Measurements from ENCODE around the gene FBXO46.
"Not testable (repeated sequence)": the region's sequence is repeated elsewhere in the genome, so short reads cannot be mapped to it uniquely, and the experiment has no call there.

The FBXO46 gene

GRCh38 chr19:45717983-45718650 is 12.6 kb downstream of the FBXO46 start:
- no peak for DNase-seq

GRCh38 chr19:45717131-45717982 is 13.3 kb downstream of the FBXO46 start:
- peak; percentile 89 for DNase-seq

GRCh38 chr19:45716359-45717130 is 14.2 kb downstream of the FBXO46 start:
- no peak for DNase-seq

GRCh38 chr19:45715139-45715538 is 15.6 kb downstream of the FBXO46 start:
- DNase-seq, result no peak

- DNase-seq, result no peak
These were observed 17.6 kb downstream of the FBXO46 start for GRCh38 chr19:45713141-45713540.

GRCh38 chr19:45712699-45713067 is 18.0 kb downstream of the FBXO46 start:
- no peak for DNase-seq

GRCh38 chr19:45711851-45712698 is 18.6 kb downstream of the FBXO46 start:
- no peak for DNase-seq

GRCh38 chr19:45710356-45711130 is 20.2 kb downstream of the FBXO46 start:
- no peak for DNase-seq

- DNase-seq, result no peak
These were observed 24.8 kb downstream of the FBXO46 start for GRCh38 chr19:45705710-45706415.

GRCh38 chr19:45705115-45705514 is 25.6 kb downstream of the FBXO46 start:
- no peak for DNase-seq

- DNase-seq, result no peak
These were observed 29.0 kb downstream of the FBXO46 start for GRCh38 chr19:45701676-45702075.

- DNase-seq, result no peak
These were observed 37.4 kb downstream of the FBXO46 start for GRCh38 chr19:45693106-45693788.

GRCh38 chr19:45692187-45693105 is 38.2 kb downstream of the FBXO46 start, which contains the start of gene QPCTL:
TSS of gene QPCTL (plus strand) at chr19:45692666. CDS start at chr19:45692704, 38 bp downstream.
- DNase-seq, result peak; percentile 94

GRCh38 chr19:45691516-45692186 is 39.0 kb downstream of the FBXO46 start, which contains the start of gene SNRPD2:
TSS of gene SNRPD2 (minus strand) at chr19:45691953. CDS start at chr19:45691888, 65 bp downstream.
- no peak for DNase-seq

- DNase-seq, result no peak
These were observed 43.1 kb downstream of the FBXO46 start for GRCh38 chr19:45687599-45687998.

- DNase-seq, result not testable (repeated sequence)
These were observed 45.7 kb downstream of the FBXO46 start for GRCh38 chr19:45685045-45685444.

- no peak for DNase-seq
These were observed 47.8 kb downstream of the FBXO46 start for GRCh38 chr19:45682908-45683307.

GRCh38 chr19:45682117-45682516 is 48.6 kb downstream of the FBXO46 start:
- no peak for DNase-seq
